Measurements from ENCODE around the gene PHEX. TPM values are rescaled to one million over a fixed set of nuclear protein-coding genes. Genes with fewer than 3 reads are reported as not detected.

The PHEX gene
- polyA plus RNA-seq, 3 donors from 2014 or later, result not detected

GRCh38 chrX:22095856-22096255 is 63.7 kb downstream of the PHEX start:
- H3K9me3 Mint-ChIP-seq, result no peaks in the 10 kb centered on the region
- DNase-seq, result no peak

DNA sequence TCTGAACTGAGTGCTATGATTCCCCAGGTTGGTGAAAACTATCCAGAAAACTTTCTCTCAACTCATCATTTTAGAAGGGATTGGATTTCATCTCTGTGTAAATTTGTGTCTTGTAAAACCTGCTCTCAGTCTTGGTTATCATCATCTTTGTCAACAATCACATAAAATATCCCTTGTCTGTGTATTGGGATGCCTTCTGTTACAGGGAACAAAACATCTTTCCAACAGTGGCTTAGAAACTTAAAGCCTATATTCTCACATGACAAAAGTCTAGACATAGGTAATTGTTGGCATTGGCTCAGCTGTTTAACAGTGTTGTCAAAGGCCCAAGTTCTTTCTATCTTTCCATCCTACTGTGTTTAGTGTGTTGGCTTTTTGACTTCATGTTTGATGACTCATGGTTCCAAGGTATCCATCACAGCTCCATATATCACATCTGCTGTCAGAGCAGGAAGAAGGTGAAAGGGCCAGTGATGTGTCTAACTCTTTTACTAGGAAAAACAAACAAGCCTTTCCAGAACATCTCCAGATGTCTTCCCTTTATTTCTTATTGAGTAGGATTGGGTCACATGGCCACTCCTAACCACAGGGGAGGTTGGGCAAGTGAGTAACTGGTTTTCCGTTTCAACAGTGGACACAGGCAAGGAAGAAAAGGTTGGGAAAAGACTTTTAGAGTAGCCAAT is 65.0 kb downstream of the PHEX start:
- Mint-ChIP-seq H3K36me3 (no peaks in the 10 kb centered on the region), H3K9me3 (no peaks in the 10 kb centered on the region), H3K4me1 (no peaks in the 10 kb centered on the region), H3K27me3 (ENCODE audit: low read depth in 3 of 3) (peaks cover 4% of the 10 kb centered on the region in 3 donors), H3K4me3 (no peak overlapping the region), H3K27ac (no peak overlapping the region)
- DNase-seq, result no peak

More at GRCh38 chrX:22095856-22096255, 63.7 kb downstream of the PHEX start:
- peaks cover 2 to 6% (median 4%) of the 10 kb centered on the region in 3 donors for H3K27me3 Mint-ChIP-seq (ENCODE audit: low read depth in 3 of 3)
- no peak overlapping the region for H3K27ac Mint-ChIP-seq
- no peaks in the 10 kb centered on the region for H3K36me3 Mint-ChIP-seq
- H3K4me3 Mint-ChIP-seq, result no peak overlapping the region
- no peaks in the 10 kb centered on the region for H3K4me1 Mint-ChIP-seq

DNA sequence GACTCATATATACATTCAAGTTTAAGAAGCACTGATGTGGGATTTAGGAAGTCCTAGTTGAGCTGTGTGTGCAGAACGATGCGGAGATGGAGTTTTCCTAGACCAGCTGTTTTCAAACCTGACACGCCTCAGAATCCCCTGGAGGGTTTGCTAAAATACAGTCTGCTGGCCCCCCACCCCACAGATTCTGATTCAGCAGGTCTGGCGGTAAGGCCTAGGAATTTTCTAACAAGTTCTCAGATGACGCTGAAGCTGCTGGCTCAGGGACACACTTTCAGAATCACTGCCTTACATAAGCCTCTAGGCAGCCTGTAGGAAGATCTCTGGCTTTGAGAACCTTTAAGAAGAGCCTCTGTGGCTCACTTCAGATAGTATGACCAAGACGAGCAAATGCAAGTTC is 73.1 kb downstream of the PHEX start:
- Mint-ChIP-seq H3K27ac (no peak overlapping the region), H3K4me3 (no peak overlapping the region), H3K4me1 (no peaks in the 10 kb centered on the region), H3K27me3 (ENCODE audit: low read depth in 3 of 3) (peaks cover 0 to 5% (median 3%) of the 10 kb centered on the region in 3 donors), H3K9me3 (no peaks in the 10 kb centered on the region), H3K36me3 (no peaks in the 10 kb centered on the region)
- no peak for DNase-seq

GRCh38 chrX:22105971-22106370 is 73.8 kb downstream of the PHEX start:
- no peak for DNase-seq
- Mint-ChIP-seq H3K27ac (no peak overlapping the region), H3K4me1 (no peaks in the 10 kb centered on the region), H3K4me3 (no peak overlapping the region), H3K36me3 (no peaks in the 10 kb centered on the region), H3K9me3 (no peaks in the 10 kb centered on the region), H3K27me3 (ENCODE audit: low read depth in 3 of 3) (peaks cover 0 to 5% (median 3%) of the 10 kb centered on the region in 3 donors)

DNA sequence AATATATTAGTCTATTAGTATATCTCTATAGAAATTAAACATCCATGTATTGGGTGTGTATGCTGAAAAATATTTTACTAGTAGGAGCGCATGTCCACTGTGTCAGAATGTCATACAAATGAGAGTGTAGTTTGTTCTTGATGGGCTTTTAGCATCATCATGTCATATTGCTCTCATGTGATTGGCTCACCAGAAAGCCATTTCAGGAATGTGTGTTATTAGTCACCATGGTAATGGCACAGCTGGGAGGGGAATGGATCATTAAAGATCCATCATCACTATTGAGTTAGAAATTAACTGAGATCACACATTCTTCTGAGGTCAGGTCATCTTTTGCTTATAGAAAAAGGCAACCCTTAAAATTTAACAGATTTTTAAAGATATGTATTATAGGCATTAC is 77.3 kb downstream of the PHEX start:
- Mint-ChIP-seq H3K4me3 (no peak overlapping the region), H3K4me1 (no peaks in the 10 kb centered on the region), H3K27me3 (ENCODE audit: low read depth in 3 of 3) (peaks cover 0 to 4% (median 2%) of the 10 kb centered on the region in 3 donors), H3K27ac (no peak overlapping the region), H3K36me3 (no peaks in the 10 kb centered on the region), H3K9me3 (peaks cover 0 to 1% (median 0%) of the 10 kb centered on the region in 6 donors)
- DNase-seq, result no peak

GRCh38 chrX:22110729-22111494 is 78.8 kb downstream of the PHEX start:
- H3K9me3 Mint-ChIP-seq, result peaks cover 0 to 1% (median 0%) of the 10 kb centered on the region in 6 donors

GRCh38 chrX:22116605-22117546 is 84.8 kb downstream of the PHEX start:
- H3K36me3 Mint-ChIP-seq, result no peaks in the 10 kb centered on the region
- no peak for DNase-seq
- no peaks in the 10 kb centered on the region for H3K4me1 Mint-ChIP-seq
- H3K9me3 Mint-ChIP-seq, result peaks cover 0 to 1% (median 0%) of the 10 kb centered on the region in 6 donors
- no peak overlapping the region for H3K27ac Mint-ChIP-seq
- peaks cover 2 to 5% (median 3%) of the 10 kb centered on the region in 3 donors for H3K27me3 Mint-ChIP-seq (ENCODE audit: low read depth in 3 of 3)
- no peak overlapping the region for H3K4me3 Mint-ChIP-seq

More at GRCh38 chrX:22110729-22111494, 78.8 kb downstream of the PHEX start:
- Mint-ChIP-seq H3K27me3 (ENCODE audit: low read depth in 3 of 3) (peaks cover 2 to 5% (median 3%) of the 10 kb centered on the region in 3 donors), H3K4me3 (no peak overlapping the region), H3K4me1 (no peaks in the 10 kb centered on the region), H3K36me3 (no peaks in the 10 kb centered on the region), H3K27ac (no peak overlapping the region)
- DNase-seq, result no peak

- Mint-ChIP-seq H3K36me3 (no peaks in the 10 kb centered on the region), H3K9me3 (no peaks in the 10 kb centered on the region), H3K27ac (no peak overlapping the region), H3K27me3 (ENCODE audit: low read depth in 3 of 3) (peaks cover under 1 to 5% (median 3%) of the 10 kb centered on the region in 3 donors), H3K4me1 (no peaks in the 10 kb centered on the region), H3K4me3 (no peak overlapping the region)
- no peak for DNase-seq
Observed at GRCh38 chrX:22117633-22118032, 85.5 kb downstream of the PHEX start.

- Mint-ChIP-seq H3K4me1 (no peaks in the 10 kb centered on the region), H3K4me3 (no peak overlapping the region), H3K27me3 (ENCODE audit: low read depth in 3 of 3) (peaks cover 0 to 5% (median 3%) of the 10 kb centered on the region in 3 donors), H3K9me3 (no peaks in the 10 kb centered on the region), H3K36me3 (no peaks in the 10 kb centered on the region), H3K27ac (no peak overlapping the region)
- no peak for DNase-seq
Observed at GRCh38 chrX:22118161-22118830, 86.2 kb downstream of the PHEX start.

DNA sequence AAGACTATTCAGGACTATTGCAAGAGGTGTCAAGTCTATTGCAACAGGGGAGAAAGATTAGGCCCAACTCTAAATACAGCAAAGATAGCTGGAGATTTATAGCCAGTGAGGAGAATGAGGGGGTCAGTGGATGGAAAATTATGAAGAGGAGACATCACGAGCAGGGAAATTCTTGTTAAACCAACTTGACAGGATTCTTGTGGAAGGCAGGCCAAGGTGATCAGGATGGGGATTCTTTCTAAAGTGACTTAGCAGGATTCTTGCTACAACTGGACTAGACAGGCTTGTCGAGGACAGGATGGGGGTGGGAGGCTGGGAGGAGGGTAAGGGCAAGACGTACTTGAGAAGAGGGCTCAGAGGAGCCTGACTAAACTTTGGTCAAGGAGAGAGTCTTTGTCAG is 89.0 kb downstream of the PHEX start:
- DNase-seq, result no peak
- H3K4me3 Mint-ChIP-seq, result no peak overlapping the region
- H3K27ac Mint-ChIP-seq, result no peak overlapping the region
- H3K4me1 Mint-ChIP-seq, result no peaks in the 10 kb centered on the region
- H3K36me3 Mint-ChIP-seq, result no peaks in the 10 kb centered on the region
- H3K9me3 Mint-ChIP-seq, result no peaks in the 10 kb centered on the region
- H3K27me3 Mint-ChIP-seq (ENCODE audit: low read depth in 3 of 3), result peaks cover 0 to 3% (median 0%) of the 10 kb centered on the region in 3 donors

DNA sequence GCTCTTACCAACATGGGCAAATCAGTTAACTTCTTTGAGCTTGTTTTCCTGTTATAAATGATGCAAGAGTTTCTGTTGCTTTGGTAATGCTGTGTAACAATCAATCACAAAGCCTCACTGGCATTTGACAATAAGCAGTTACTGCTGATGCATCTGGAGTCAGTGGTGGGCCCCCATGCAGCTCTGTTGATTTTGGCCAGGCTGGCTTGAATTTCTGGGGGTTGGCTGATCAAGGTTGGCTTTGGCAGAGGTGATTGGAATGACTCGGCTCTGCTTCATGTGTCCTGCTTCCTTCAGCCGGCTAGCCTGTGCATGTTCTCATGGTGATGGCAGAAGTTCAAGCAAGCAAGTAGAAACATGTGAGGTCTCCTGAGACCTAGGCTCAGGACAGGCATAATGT is 90.4 kb downstream of the PHEX start:
- Mint-ChIP-seq H3K27ac (no peak overlapping the region), H3K27me3 (ENCODE audit: low read depth in 3 of 3) (peaks cover 0 to 4% (median 4%) of the 10 kb centered on the region in 3 donors), H3K4me3 (no peak overlapping the region), H3K4me1 (no peaks in the 10 kb centered on the region), H3K36me3 (no peaks in the 10 kb centered on the region), H3K9me3 (peaks cover 0 to 3% (median 0%) of the 10 kb centered on the region in 6 donors)
- DNase-seq, result no peak

- H3K27me3 Mint-ChIP-seq (ENCODE audit: low read depth in 3 of 3), result peaks cover 0 to 5% (median 4%) of the 10 kb centered on the region in 3 donors
- no peak for DNase-seq
- H3K9me3 Mint-ChIP-seq, result peaks cover 0 to 3% (median 0%) of the 10 kb centered on the region in 6 donors
- no peaks in the 10 kb centered on the region for H3K36me3 Mint-ChIP-seq
- H3K4me3 Mint-ChIP-seq, result no peak overlapping the region
- no peaks in the 10 kb centered on the region for H3K4me1 Mint-ChIP-seq
- H3K27ac Mint-ChIP-seq, result no peak overlapping the region
Observed at GRCh38 chrX:22124098-22124497, 92.0 kb downstream of the PHEX start.

DNA sequence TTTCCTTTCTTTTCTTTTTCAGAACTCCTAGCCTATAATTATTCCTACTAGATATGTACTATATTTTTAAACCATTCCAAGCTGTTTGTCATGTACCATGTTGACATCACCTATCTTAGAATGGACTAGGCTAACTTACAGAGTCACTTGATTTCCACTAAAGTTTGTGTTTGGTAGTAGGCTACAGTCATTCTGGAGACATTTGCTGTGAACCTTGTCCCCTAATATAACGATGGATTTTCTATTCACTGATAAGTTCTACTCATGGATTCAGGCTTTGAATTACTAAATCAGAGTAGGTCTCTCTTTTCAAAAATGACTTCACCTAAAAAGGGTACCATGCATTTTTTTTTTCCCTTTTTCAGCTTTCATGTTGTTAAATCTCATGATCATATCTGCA is 93.4 kb downstream of the PHEX start:
- H3K27ac Mint-ChIP-seq, result no peak overlapping the region
- no peaks in the 10 kb centered on the region for H3K36me3 Mint-ChIP-seq
- H3K4me1 Mint-ChIP-seq, result no peaks in the 10 kb centered on the region
- no peak for DNase-seq
- H3K4me3 Mint-ChIP-seq, result no peak overlapping the region
- H3K9me3 Mint-ChIP-seq, result peaks cover 0 to 3% (median 0%) of the 10 kb centered on the region in 6 donors
- H3K27me3 Mint-ChIP-seq (ENCODE audit: low read depth in 3 of 3), result peaks cover 0 to 5% (median 4%) of the 10 kb centered on the region in 3 donors
